Measurements from ENCODE around the gene ARHGAP26. TPM values are rescaled to one million over a fixed set of nuclear protein-coding genes. Genes with fewer than 3 reads are reported as not detected.

ARHGAP26 gene
- total and polyA plus RNA-seq, 2 of the 4 experiments (the other 2 are of a cell fraction) = 0.54 to 0.56 TPM

GRCh38 chr5:142973932-142974331 lies 203.8 kb downstream of the ARHGAP26 start:
- Histone ChIP-seq H2BK5ac (ENCODE audit: low read depth, low read length, poor library complexity, severe bottlenecking) (no peak overlapping the region), H4K20me1 (ENCODE audit: insufficient read depth, low read length) (no peaks in the 10 kb centered on the region), H3K79me1 (ENCODE audit: low read depth in 1 of 2, low read length in 2 of 2) (no peaks in the 10 kb centered on the region), H3K9ac (ENCODE audit: low read depth, low read length) (no peak overlapping the region), H3K9me1 (ENCODE audit: insufficient read depth, low read length) (peaks cover 13% of the 10 kb centered on the region; the same call in 1 of the 2 replicates), H4K5ac (ENCODE audit: low read depth, low read length) (no peak overlapping the region), H3K23ac (ENCODE audit: low read depth, low read length) (no peak overlapping the region), H3K4me1 (ENCODE audit: control insufficient read depth, insufficient read depth, low read length) (peaks cover 12% of the 10 kb centered on the region), H2BK20ac (ENCODE audit: low read depth, low read length) (no peak overlapping the region), H3K4me3 (ENCODE audit: insufficient read depth, low read depth, low read length) (no peak overlapping the region), H2AK5ac (ENCODE audit: low read depth, low read length) (peak overlapping the region; percentile 5; the same call in 1 of the 2 replicates), H3K14ac (replicated peaks; ENCODE audit: low read depth, low read length) (no peak overlapping the region), H3K27ac (ENCODE audit: insufficient read depth, low read length) (no peak overlapping the region), H4K8ac (ENCODE audit: low read depth in 2 of 2, low read length in 2 of 2) (no peak overlapping the region), H3K56ac (ENCODE audit: extremely low read depth, insufficient read depth, low read length) (no peak overlapping the region), H3K9me3 (ENCODE audit: control insufficient read depth, insufficient read depth, low read length) (no peaks in the 10 kb centered on the region), H2AK9ac (replicated peaks; ENCODE audit: low read depth, low read length, poor library complexity) (no peak overlapping the region), H3K4me2 (ENCODE audit: low read depth, low read length) (no peak overlapping the region), H2BK15ac (ENCODE audit: low read depth, low read length) (no peak overlapping the region), H2AFZ (replicated peaks; ENCODE audit: low read length, poor library complexity) (no peak overlapping the region), H2BK120ac (ENCODE audit: low read depth, low read length) (no peak overlapping the region), H4K91ac (ENCODE audit: insufficient read depth, low read depth, low read length) (no peak overlapping the region), H3K27me3 (ENCODE audit: control insufficient read depth, insufficient read depth, low read length) (no peaks in the 10 kb centered on the region), H3K36me3 (ENCODE audit: control insufficient read depth, insufficient read depth, low read length) (no peaks in the 10 kb centered on the region), H3K18ac (ENCODE audit: low read depth, low read length) (no peak overlapping the region), H3K4ac (ENCODE audit: low read depth, low read length) (no peak overlapping the region)
- in situ Hi-C loops (cut with MboI; ENCODE audit: low sequenced_read_pairs) = no loop called here
- TF ChIP-seq RFX5 (IDR thresholded peaks at IDR 0.05; ENCODE audit: low read depth, low read length) = no peak
- no peak for TF ChIP-seq USF2 (IDR thresholded peaks at IDR 0.05; ENCODE audit: low read depth, low read length)
- TF ChIP-seq POLR2A (IDR thresholded peaks at IDR 0.05; ENCODE audit: low read depth, low read length) = no peak
- TF ChIP-seq MAZ (IDR thresholded peaks at IDR 0.05; ENCODE audit: borderline replicate concordance, low read depth, low read length) = no peak
- no peak for TF ChIP-seq FOS (IDR thresholded peaks at IDR 0.05; ENCODE audit: low read depth, low read length)
- no peak for TF ChIP-seq MXI1 (IDR thresholded peaks at IDR 0.05; ENCODE audit: borderline replicate concordance, low read depth, low read length)
- TF ChIP-seq CTCF (conservative IDR thresholded peaks at IDR 0.05; ENCODE audit: low read depth, low read length) = no peak
- TF ChIP-seq CEBPB (IDR thresholded peaks at IDR 0.05; ENCODE audit: low read depth, low read length) = no peak
- TF ChIP-seq RAD21 (IDR thresholded peaks at IDR 0.05; ENCODE audit: low read length) = no peak
- intact Hi-C loops (cut with micrococcal nuclease) = loop anchor here (1.0 kb wide), 1 partner anchor 70 kb away; no protein-coding TSS in a partner anchor
- ChIA-PET POLR2A (ENCODE audit: unreplicated experiment) (no interaction called here), CTCF (interaction anchor here (0.5 kb wide), 1 partner anchor 119 kb away, joined by 3 read pairs; no protein-coding TSS in a partner anchor)
- no peak for DNase-seq
- no peak for ATAC-seq (ENCODE audit: low read depth)
- no CpG with 5 or more reads among the region's 3 CpGs for WGBS, 2 experiments (ENCODE audit: extremely low coverage in 2 of 2, insufficient read length in 1 of 2)
- no TSS peak for BruUV-seq (replicated peaks)
- dilution Hi-C loops (cut with HindIII; ENCODE audit: low sequenced_read_pairs, unreplicated experiment) = no loop called here
